Mammary epithelial cell (primary cell): ENCODE measurements around the gene GPAM.

ENCODE experiments used
- EZH2 ChIP-seq: IDR thresholded peaks from 2 replicates; pipeline ENCODE4 v1.6.1; 2012; ENCODE audit warnings: low read length, inconsistent platforms, borderline replicate concordance
- TF ChIP-seq, protein P1 (sequence below), 2 donors: IDR thresholded peaks in 1 of 2; conservative IDR thresholded peaks in 1 of 2; 2 replicates each; pipeline ENCODE4 v1.5.1; 2011 to 2012; ENCODE audit warnings: inconsistent platforms in 2 of 2, low read length in 2 of 2, mild to moderate bottlenecking in 2 of 2, control low read depth in 1 of 2, low read depth in 1 of 2; ENCODE audit not compliant: insufficient read depth in 1 of 2; ENCODE audit errors: extremely low read depth in 1 of 2

DNA sequence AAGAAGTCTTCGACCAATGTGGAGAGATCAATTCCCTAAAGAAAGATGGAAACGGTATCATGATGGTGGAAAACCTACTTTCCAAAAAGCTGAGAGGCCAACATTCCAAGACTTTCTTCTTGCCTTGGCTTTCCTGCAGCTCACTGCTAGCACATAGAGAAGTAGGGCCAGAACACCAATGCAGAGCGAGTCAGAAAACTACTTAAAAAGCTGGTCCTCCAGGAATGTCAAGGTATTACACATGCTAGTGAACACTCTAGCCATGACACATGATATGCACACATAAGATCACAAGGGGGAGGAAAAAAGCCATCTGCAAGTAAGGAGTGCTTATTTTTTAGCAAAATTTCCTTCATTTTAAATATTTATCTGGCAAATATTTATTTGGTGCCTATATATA is 22.7 kb downstream of the GPAM start:
- TF ChIP-seq, protein P1, sequence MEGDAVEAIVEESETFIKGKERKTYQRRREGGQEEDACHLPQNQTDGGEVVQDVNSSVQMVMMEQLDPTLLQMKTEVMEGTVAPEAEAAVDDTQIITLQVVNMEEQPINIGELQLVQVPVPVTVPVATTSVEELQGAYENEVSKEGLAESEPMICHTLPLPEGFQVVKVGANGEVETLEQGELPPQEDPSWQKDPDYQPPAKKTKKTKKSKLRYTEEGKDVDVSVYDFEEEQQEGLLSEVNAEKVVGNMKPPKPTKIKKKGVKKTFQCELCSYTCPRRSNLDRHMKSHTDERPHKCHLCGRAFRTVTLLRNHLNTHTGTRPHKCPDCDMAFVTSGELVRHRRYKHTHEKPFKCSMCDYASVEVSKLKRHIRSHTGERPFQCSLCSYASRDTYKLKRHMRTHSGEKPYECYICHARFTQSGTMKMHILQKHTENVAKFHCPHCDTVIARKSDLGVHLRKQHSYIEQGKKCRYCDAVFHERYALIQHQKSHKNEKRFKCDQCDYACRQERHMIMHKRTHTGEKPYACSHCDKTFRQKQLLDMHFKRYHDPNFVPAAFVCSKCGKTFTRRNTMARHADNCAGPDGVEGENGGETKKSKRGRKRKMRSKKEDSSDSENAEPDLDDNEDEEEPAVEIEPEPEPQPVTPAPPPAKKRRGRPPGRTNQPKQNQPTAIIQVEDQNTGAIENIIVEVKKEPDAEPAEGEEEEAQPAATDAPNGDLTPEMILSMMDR (conservative IDR thresholded peaks at IDR 0.05 in 1 of 2, IDR thresholded peaks at IDR 0.05 in 1 of 2; ENCODE audit: extremely low read depth in 1 of 2, insufficient read depth in 1 of 2, low read depth in 1 of 2, low read length in 2 of 2): no peak
- TF ChIP-seq EZH2: no peak
